K562 (cell line): ENCODE measurements around the gene PRKCE. TPM values are rescaled to one million over a fixed set of nuclear protein-coding genes. Genes with fewer than 3 reads are reported as not detected.

Experiments used
- ASH1L ChIP-seq: fragments of 450-650 bp; IDR thresholded peaks from 2 replicates; pipeline ENCODE4 v1.6.1; 2018; ENCODE audit warnings: borderline replicate concordance, mild to moderate bottlenecking, low read depth; ENCODE audit not compliant: partially characterized antibody
- CLOCK ChIP-seq: fragments of 250-450 bp; sonication (Bioruptor Pico); IDR thresholded peaks from 2 replicates; pipeline ENCODE4 v1.4.0; 2020; ENCODE audit warnings: mild to moderate bottlenecking, moderate library complexity, borderline replicate concordance
- EGR1 ChIP-seq: fragments of 450-650 bp; conservative IDR thresholded peaks from 2 replicates; pipeline ENCODE4 v1.6.1; 2017; ENCODE audit warnings: mild to moderate bottlenecking
- NELFE ChIP-seq: IDR thresholded peaks from 2 replicates; pipeline ENCODE4 v1.6.1; 2011; ENCODE audit warnings: mild to moderate bottlenecking; ENCODE audit not compliant: insufficient read depth, insufficient read length
- NFE2L1 ChIP-seq: fragments of 450-650 bp; IDR thresholded peaks from 2 replicates; pipeline ENCODE4 v1.6.1; 2016; ENCODE audit warnings: missing genetic modification characterization, low read depth, mild to moderate bottlenecking, missing compliant biosample characterization, moderate library complexity, borderline replicate concordance
- PATZ1 ChIP-seq: fragments of 250-450 bp; sonication (Bioruptor Pico); IDR thresholded peaks from 2 replicates; pipeline ENCODE4 v1.5.0; 2020; ENCODE audit warnings: mild to moderate bottlenecking, borderline replicate concordance
- PHF8 ChIP-seq: fragments of 200-600 bp; sonication (generic); IDR thresholded peaks from 2 replicates; pipeline ENCODE4 v1.6.1; 2012; ENCODE audit warnings: mixed run types, mild to moderate bottlenecking, inconsistent platforms, low read length, moderate library complexity, borderline replicate concordance
- TEAD4 ChIP-seq, 2 experiments: sonication (generic) in 1 of 2; formaldehyde crosslinking in 1 of 2; IDR thresholded peaks; 2 replicates each; pipeline versions ENCODE4 v1.6.1 to v1.8.0; 2012 to 2022; ENCODE audit warnings: borderline replicate concordance in 1 of 2, inconsistent platforms in 1 of 2, low read length in 1 of 2, mild to moderate bottlenecking in 1 of 2, missing genetic modification reagents in 1 of 2
- TGIF2 ChIP-seq: sonication (generic); formaldehyde crosslinking; IDR thresholded peaks from 2 replicates; pipeline ENCODE4 v1.8.1; 2022; ENCODE audit warnings: mild to moderate bottlenecking, missing genetic modification reagents, moderate library complexity
- ZKSCAN1 ChIP-seq: fragments of 150-350 bp; IDR thresholded peaks from 2 replicates; pipeline ENCODE4 v1.6.1; 2016; ENCODE audit warnings: low read depth, low read length
- polyA plus RNA-seq, 8 experiments: library from polyadenylated mRNA; depleted of rRNA in 4 of 8; stranded (reverse) in 5 of 8; unstranded in 3 of 8; fragments of >200 nt; fragmentation: Nextera tagmentation in 2 of 8; fragmentation: Illumina TruSeq in 1 of 8; extraction: Ambion mirVana in 2 of 8; extraction: Trizol in 1 of 8; gene quantifications; 2 replicates each; pipeline versions ENCODE4 v1.2.1 to v1.2.3, GENCODE V29; 2011 to 2014; ENCODE audit warnings: inconsistent platforms in 1 of 8, missing spikeins in 1 of 8
- total RNA-seq, 7 experiments: library from RNA; depleted of rRNA in 6 of 7; stranded (reverse); fragments of >200 nt in 6 of 7; fragmentation: Illumina TruSeq in 2 of 7; extraction: Trizol in 2 of 7; gene quantifications; 2 replicates each; pipeline versions ENCODE4 v1.2.1 to v1.2.3, GENCODE V29; 2011 to 2021; ENCODE audit warnings: low replicate concordance in 1 of 7

The PRKCE gene
- total and polyA plus RNA-seq, 9 of the 15 experiments (the other 6 are each of a cell fraction or from before 2014, with no cell fraction given), result 0.06 to 1.0 (median 0.22) TPM; not detected in 1

GRCh38 chr2:45975752-45976517, 324.5 kb downstream of the PRKCE start (continued):
- no peak for TF ChIP-seq CLOCK
- TF ChIP-seq EGR1, result no peak
- no peak for TF ChIP-seq ZKSCAN1
- TF ChIP-seq TGIF2, result no peak
- no peak for TF ChIP-seq NFE2L1
- no peak for TF ChIP-seq PHF8
- no peak for TF ChIP-seq TEAD4 (IDR thresholded peaks at IDR 0.05; ENCODE audit: low read length)
- TF ChIP-seq TEAD4 (CRISPR knock-in tag; IDR thresholded peaks at IDR 0.05; ENCODE audit: borderline replicate concordance), result no peak
- TF ChIP-seq ASH1L, result no peak
- TF ChIP-seq PATZ1, result no peak
- no peak for TF ChIP-seq NELFE
